SH-SY5Y (cell line): Measurements from ENCODE around the gene C20orf144.

Source experiments
- GATA2 ChIP-seq: IDR thresholded peaks from 2 replicates; pipeline ENCODE4 v1.6.1; 2011; ENCODE audit warnings: mild to moderate bottlenecking, low read depth, low read length
- GATA3 ChIP-seq: IDR thresholded peaks from 2 replicates; pipeline ENCODE4 v1.6.1; 2011; ENCODE audit warnings: low read depth, mild to moderate bottlenecking, low read length, moderate library complexity

GRCh38 chr20:33670715-33671499 is 8.8 kb downstream of the C20orf144 start:
- TF ChIP-seq GATA2 = no peak
- TF ChIP-seq GATA3 = no peak
